Neural cell (in vitro differentiated cells): ENCODE measurements around the gene EIF3K.

Experiments used
- EP300 ChIP-seq: fragments of 450-650 bp; conservative IDR thresholded peaks from 2 replicates; pipeline ENCODE4 v1.6.1; 2014; ENCODE audit warnings: antibody characterized with exemption, mild to moderate bottlenecking, moderate library complexity; ENCODE audit not compliant: poor library complexity, severe bottlenecking
- POLR2AphosphoS5 ChIP-seq: IDR thresholded peaks from 2 replicates; pipeline ENCODE4 v1.6.1; 2012
- TF ChIP-seq, protein P1 (sequence below): fragments of 450-650 bp; IDR thresholded peaks from 2 replicates; pipeline ENCODE4 v1.5.1; 2014; ENCODE audit warnings: antibody characterized with exemption, mild to moderate bottlenecking, moderate library complexity; ENCODE audit not compliant: poor library complexity, severe bottlenecking

DNA sequence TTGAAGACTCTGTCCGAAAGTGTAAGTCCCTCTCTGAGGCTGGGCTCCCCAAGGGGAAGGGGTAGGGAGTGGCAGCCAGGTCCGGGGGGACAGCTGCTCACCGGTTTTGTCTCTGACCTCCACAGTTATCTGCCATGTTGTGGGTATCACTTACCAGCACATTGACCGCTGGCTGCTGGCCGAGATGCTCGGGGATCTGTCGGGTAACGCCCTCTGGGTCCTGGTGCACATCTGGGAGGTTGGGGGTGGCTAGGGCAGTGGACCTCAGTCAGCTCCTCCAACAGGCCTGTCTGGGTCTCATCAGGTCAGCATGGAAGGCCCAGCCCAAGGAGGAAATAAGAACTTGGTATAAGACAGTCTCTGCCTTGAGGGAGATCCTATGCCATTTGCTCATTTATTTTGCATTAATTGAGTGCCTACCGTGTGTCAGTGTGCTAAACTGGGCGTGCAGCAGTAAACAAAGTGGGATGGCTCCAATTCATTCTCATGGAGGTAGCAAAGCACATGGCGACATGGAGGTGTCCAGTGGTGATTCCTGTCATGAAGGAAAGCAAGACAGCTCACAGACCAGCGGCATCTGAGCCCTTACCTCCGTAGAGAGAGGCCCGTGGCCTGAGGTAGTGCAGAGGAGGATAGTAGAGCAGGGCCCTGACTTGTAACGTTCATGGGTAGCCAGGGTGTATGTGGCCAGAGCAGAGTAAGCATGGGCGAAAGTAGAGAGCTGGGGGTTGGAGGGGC, 13.7 kb downstream of the EIF3K start:
- TF ChIP-seq EP300 (no peak), POLR2AphosphoS5 (no peak)
- TF ChIP-seq, protein P1, sequence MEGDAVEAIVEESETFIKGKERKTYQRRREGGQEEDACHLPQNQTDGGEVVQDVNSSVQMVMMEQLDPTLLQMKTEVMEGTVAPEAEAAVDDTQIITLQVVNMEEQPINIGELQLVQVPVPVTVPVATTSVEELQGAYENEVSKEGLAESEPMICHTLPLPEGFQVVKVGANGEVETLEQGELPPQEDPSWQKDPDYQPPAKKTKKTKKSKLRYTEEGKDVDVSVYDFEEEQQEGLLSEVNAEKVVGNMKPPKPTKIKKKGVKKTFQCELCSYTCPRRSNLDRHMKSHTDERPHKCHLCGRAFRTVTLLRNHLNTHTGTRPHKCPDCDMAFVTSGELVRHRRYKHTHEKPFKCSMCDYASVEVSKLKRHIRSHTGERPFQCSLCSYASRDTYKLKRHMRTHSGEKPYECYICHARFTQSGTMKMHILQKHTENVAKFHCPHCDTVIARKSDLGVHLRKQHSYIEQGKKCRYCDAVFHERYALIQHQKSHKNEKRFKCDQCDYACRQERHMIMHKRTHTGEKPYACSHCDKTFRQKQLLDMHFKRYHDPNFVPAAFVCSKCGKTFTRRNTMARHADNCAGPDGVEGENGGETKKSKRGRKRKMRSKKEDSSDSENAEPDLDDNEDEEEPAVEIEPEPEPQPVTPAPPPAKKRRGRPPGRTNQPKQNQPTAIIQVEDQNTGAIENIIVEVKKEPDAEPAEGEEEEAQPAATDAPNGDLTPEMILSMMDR: no peak
